H9 (cell line): ENCODE measurements around the gene TBL1X. TPM values are rescaled to one million over a fixed set of nuclear protein-coding genes. Genes with fewer than 3 reads are reported as not detected.

ENCODE experiments used
- DNase-seq: peaks from one replicate; pipeline ENCODE4 v3.0.0-alpha.2; 2017
- H2AFZ ChIP-seq: one replicate; pipeline ENCODE4 v1.6.1; 2013; ENCODE audit warnings: mild to moderate bottlenecking, low read length, control low read depth, moderate library complexity
- H2AK5ac ChIP-seq: 2 replicates; pipeline ENCODE4 v1.6.1; 2013; ENCODE audit warnings: low read length, control low read depth, mixed read lengths; ENCODE audit not compliant: insufficient read length
- H2BK120ac ChIP-seq: one replicate; pipeline ENCODE4 v1.6.1; 2013; ENCODE audit warnings: low read depth, mild to moderate bottlenecking, low read length, control low read depth, inconsistent platforms; ENCODE audit not compliant: poor library complexity, severe bottlenecking
- H2BK12ac ChIP-seq: 2 replicates; pipeline ENCODE4 v1.6.1; 2013; ENCODE audit warnings: low read length, control low read depth, mixed read lengths, low read depth; ENCODE audit not compliant: insufficient read length
- H2BK15ac ChIP-seq: 2 replicates; pipeline ENCODE4 v1.6.1; 2013; ENCODE audit warnings: low read depth, low read length, control low read depth
- H2BK20ac ChIP-seq: one replicate; pipeline ENCODE4 v1.6.1; 2013; ENCODE audit warnings: low read depth, mild to moderate bottlenecking, low read length, control low read depth, inconsistent platforms; ENCODE audit not compliant: poor library complexity, severe bottlenecking
- H2BK5ac ChIP-seq: 2 replicates; pipeline ENCODE4 v1.6.1; 2013; ENCODE audit warnings: low read length, control low read depth, mixed read lengths; ENCODE audit not compliant: insufficient read length
- H3K14ac ChIP-seq: 2 replicates; pipeline ENCODE4 v1.6.1; 2013; ENCODE audit warnings: low read length, control low read depth; ENCODE audit not compliant: insufficient read depth
- H3K18ac ChIP-seq: 2 replicates; pipeline ENCODE4 v1.6.1; 2013; ENCODE audit warnings: low read depth, mild to moderate bottlenecking, mixed read lengths, low read length, control low read depth; ENCODE audit not compliant: insufficient read length
- H3K23ac ChIP-seq: 2 replicates; pipeline ENCODE4 v1.6.1; 2013; ENCODE audit warnings: low read length, control low read depth, mixed read lengths, low read depth; ENCODE audit not compliant: insufficient read length
- H3K23me2 ChIP-seq: 2 replicates; pipeline ENCODE4 v1.6.1; 2013; ENCODE audit warnings: low read depth, mild to moderate bottlenecking, mixed read lengths, low read length, control low read depth; ENCODE audit not compliant: insufficient read length, poor library complexity, severe bottlenecking
- H3K27ac ChIP-seq: 2 replicates; pipeline ENCODE4 v1.5.1; 2013; ENCODE audit warnings: low read length, control low read depth, mixed read lengths, low read depth; ENCODE audit not compliant: insufficient read length
- H3K27me3 ChIP-seq: 2 replicates; pipeline ENCODE4 v1.6.1; 2013; ENCODE audit warnings: low read length, control low read depth, inconsistent platforms; ENCODE audit not compliant: insufficient read depth
- H3K4ac ChIP-seq: 2 replicates; pipeline ENCODE4 v1.6.1; 2013; ENCODE audit warnings: low read depth, mild to moderate bottlenecking, control low read depth, inconsistent platforms, low read length, moderate library complexity
- H3K4me1 ChIP-seq: 2 replicates; pipeline ENCODE4 v1.6.1; 2013; ENCODE audit warnings: low read length, control low read depth, inconsistent platforms; ENCODE audit not compliant: insufficient read depth
- H3K4me2 ChIP-seq: 2 replicates; pipeline ENCODE4 v1.6.1; 2013; ENCODE audit warnings: low read length, control low read depth, mixed read lengths; ENCODE audit not compliant: insufficient read length, insufficient read depth
- H3K56ac ChIP-seq: 2 replicates; pipeline ENCODE4 v1.6.1; 2013; ENCODE audit warnings: low read depth, mild to moderate bottlenecking, mixed read lengths, low read length, control low read depth; ENCODE audit not compliant: insufficient read length
- H3K79me1 ChIP-seq: 2 replicates; pipeline ENCODE4 v1.6.1; 2013; ENCODE audit warnings: low read depth, mild to moderate bottlenecking, moderate library complexity, low read length, control low read depth, inconsistent platforms; ENCODE audit not compliant: insufficient read depth, poor library complexity, severe bottlenecking
- H3K79me2 ChIP-seq: 2 replicates; pipeline ENCODE4 v1.6.1; 2013; ENCODE audit warnings: low read length, control low read depth, inconsistent platforms; ENCODE audit not compliant: insufficient read depth
- H3K9ac ChIP-seq: 2 replicates; pipeline ENCODE4 v1.6.1; 2013; ENCODE audit warnings: low read length, control low read depth, mixed read lengths; ENCODE audit not compliant: insufficient read length; ENCODE audit errors: extremely low read depth
- H3K9me3 ChIP-seq: one replicate; pipeline ENCODE4 v1.6.1; 2013; ENCODE audit warnings: low read depth, low read length, inconsistent platforms; ENCODE audit not compliant: control insufficient read depth
- H3T11ph ChIP-seq: one replicate; pipeline ENCODE4 v1.6.1; 2013; ENCODE audit warnings: mild to moderate bottlenecking, low read length, control low read depth, inconsistent platforms
- H4K20me1 ChIP-seq: one replicate; pipeline ENCODE4 v1.6.1; 2013; ENCODE audit not compliant: control insufficient read depth, insufficient read length, insufficient read depth
- H4K5ac ChIP-seq: 2 replicates; pipeline ENCODE4 v1.6.1; 2013; ENCODE audit warnings: low read depth, mild to moderate bottlenecking, mixed read lengths, low read length, control low read depth; ENCODE audit not compliant: insufficient read length
- H4K8ac ChIP-seq: replicated peaks from 2 replicates; pipeline ENCODE4 v1.6.1; 2013; ENCODE audit warnings: low read length, control low read depth, mixed read lengths, low read depth; ENCODE audit not compliant: insufficient read length
- H4K91ac ChIP-seq: 2 replicates; pipeline ENCODE4 v1.6.1; 2013; ENCODE audit warnings: low read depth, mild to moderate bottlenecking, moderate library complexity, mixed read lengths, low read length, control low read depth; ENCODE audit not compliant: insufficient read length
- H3K27ac Mint-ChIP-seq, 3 experiments: 2 replicates in 2 of 3; 3 replicates in 1 of 3; pipeline ENCODE4 v1.8.0; 2020 to 2021; ENCODE audit warnings: mixed read lengths in 3 of 3, mild to moderate bottlenecking in 1 of 3, moderate library complexity in 1 of 3
- H3K27me3 Mint-ChIP-seq: 2 replicates; pipeline ENCODE4 v1.8.0; 2021; ENCODE audit warnings: low read depth, mild to moderate bottlenecking, moderate library complexity, mixed read lengths
- H3K36me3 Mint-ChIP-seq, 3 experiments: 2 replicates in 2 of 3; 3 replicates in 1 of 3; pipeline ENCODE4 v1.8.0; 2020 to 2021; ENCODE audit warnings: low read depth in 3 of 3, mixed read lengths in 3 of 3; ENCODE audit not compliant: insufficient read depth in 1 of 3
- H3K4me1 Mint-ChIP-seq, 2 experiments: 2 replicates each; pipeline ENCODE4 v1.8.0; 2020; ENCODE audit warnings: mixed read lengths in 2 of 2
- H3K4me3 Mint-ChIP-seq, 2 experiments: 2 replicates in 1 of 2; 3 replicates in 1 of 2; pipeline ENCODE4 v1.8.0; 2020 to 2021; ENCODE audit warnings: mild to moderate bottlenecking in 2 of 2, mixed read lengths in 2 of 2, moderate library complexity in 1 of 2
- H3K9me3 Mint-ChIP-seq, 2 experiments: 2 replicates in 1 of 2; 3 replicates in 1 of 2; pipeline ENCODE4 v1.8.0; 2020; ENCODE audit warnings: mild to moderate bottlenecking in 2 of 2, mixed read lengths in 2 of 2, moderate library complexity in 1 of 2
- CTCF ChIP-seq: fragments of 200-600 bp; sonication (generic); conservative IDR thresholded peaks from 3 replicates; pipeline ENCODE4 v1.8.0; 2021; ENCODE audit warnings: antibody characterized with exemption, mild to moderate bottlenecking
- WGBS: extraction: QIAGEN DNeasy Blood & Tissue Kit; methylation state at CpG from one replicate; pipeline ENCODE4 v1.1.7; 2013; ENCODE audit warnings: missing lambda C conversion rate, low lambda C conversion rate, mixed read lengths; ENCODE audit not compliant: insufficient read length; ENCODE audit errors: extremely low coverage; 5-methylcytosine and 5-hydroxymethylcytosine counted together
- total RNA-seq: library from RNA; stranded (reverse); gene quantifications from 2 replicates; pipeline ENCODE4 v1.2.1, GENCODE V29; 2021

Gene TBL1X
- total RNA-seq, 1 experiment from 2014 or later, result 24.1 TPM

- no peak overlapping the region for H4K91ac ChIP-seq
- H3K14ac ChIP-seq, result no peak overlapping the region
- no peak overlapping the region for H3K23ac ChIP-seq
- H2BK12ac ChIP-seq, result no peak overlapping the region
- WGBS, result no CpG with 5 or more reads among the region's 3 CpGs
- H3K4me2 ChIP-seq, result no peak overlapping the region
- H2BK5ac ChIP-seq, result no peak overlapping the region
- H3K27ac ChIP-seq, result no peak overlapping the region
- no peak overlapping the region for H2BK120ac ChIP-seq
- no peak for TF ChIP-seq CTCF
- H3K9me3 ChIP-seq, result no peaks in the 10 kb centered on the region
- no peak overlapping the region for H2BK20ac ChIP-seq
- H3K79me2 ChIP-seq, result no peaks in the 10 kb centered on the region
- H3T11ph ChIP-seq, result no peak overlapping the region
- no peak overlapping the region for H2AFZ ChIP-seq
- H3K4ac ChIP-seq, result no peak overlapping the region
- H2BK15ac ChIP-seq, result no peak overlapping the region
- H3K79me1 ChIP-seq, result no peaks in the 10 kb centered on the region
- H3K4me3 Mint-ChIP-seq, result no peak overlapping the region
- H3K4me1 ChIP-seq, result peaks cover 2% of the 10 kb centered on the region; the same call in 1 of the 2 replicates
- H4K5ac ChIP-seq, result no peak overlapping the region
- H2AK5ac ChIP-seq, result no peak overlapping the region
- H3K27ac Mint-ChIP-seq, result no peak overlapping the region
- no peak overlapping the region for H3K9ac ChIP-seq
- H3K4me1 Mint-ChIP-seq, result peaks cover 6 to 12% of the 10 kb centered on the region in 2 experiments
- H4K20me1 ChIP-seq, result no peaks in the 10 kb centered on the region
- H3K18ac ChIP-seq, result no peak overlapping the region
- no peaks in the 10 kb centered on the region; a peak in 3 of 7 replicates for H3K36me3 Mint-ChIP-seq
- no peaks in the 10 kb centered on the region for H3K27me3 ChIP-seq
- H3K23me2 ChIP-seq, result no peaks in the 10 kb centered on the region
- no peak overlapping the region for H4K8ac ChIP-seq
- H3K9me3 Mint-ChIP-seq, result peaks cover 4 to 36% of the 10 kb centered on the region in 2 experiments; a peak in 4 of 5 replicates
- DNase-seq, result no peak
- no peaks in the 10 kb centered on the region for H3K27me3 Mint-ChIP-seq
- H3K56ac ChIP-seq, result no peak overlapping the region
These were observed 31.3 kb upstream of the TBL1X start for GRCh38 chrX:9433596-9433995.
